GM19395 (cell line): ENCODE results near the gene YBX1.
"Not testable (repeated sequence)": the region's sequence is repeated elsewhere in the genome, so short reads cannot be mapped to it uniquely, and the experiment has no call there.

Experiments used
- ATAC-seq: cut with Tn5 transposase; IDR thresholded peaks from one replicate; pipeline ENCODE4 v1.9.1; 2021; ENCODE audit warnings: mild to moderate bottlenecking, moderate library complexity; ENCODE audit not compliant: unreplicated experiment

The YBX1 gene

GRCh38 chr1:42746436-42747105, 64.4 kb downstream of the YBX1 start:
- ATAC-seq = no peak

GRCh38 chr1:42747125-42747524, 64.9 kb downstream of the YBX1 start:
- ATAC-seq = no peak

GRCh38 chr1:42748021-42748420, 65.8 kb downstream of the YBX1 start:
- no peak for ATAC-seq

- ATAC-seq = no peak
Measured at GRCh38 chr1:42748461-42749410, 66.5 kb downstream of the YBX1 start.

GRCh38 chr1:42750041-42750440, 67.8 kb downstream of the YBX1 start:
- no peak for ATAC-seq

GRCh38 chr1:42751511-42752070, 69.4 kb downstream of the YBX1 start:
- ATAC-seq = not testable (repeated sequence)

- ATAC-seq = no peak
Measured at GRCh38 chr1:42752284-42752683, 70.1 kb downstream of the YBX1 start.

GRCh38 chr1:42753070-42753469, 70.9 kb downstream of the YBX1 start:
- ATAC-seq = no peak
